ENCODE data around the gene C4B. TPM values are rescaled to one million over a fixed set of nuclear protein-coding genes. Genes with fewer than 3 reads are reported as not detected.

C4B gene
- 8.4 and 12.6 TPM in 2 replicates for total RNA-seq

GRCh38 chr6:32014547-32014946 is at the start of gene C4B:
Gene C4B (plus strand): TSS chr6:32014795. CDS start chr6:32014846, 51 bp downstream.

GRCh38 chr6:31971993-31972708 is 42.4 kb upstream of the C4B start, which contains the start of gene DXO:
Gene DXO (minus strand): TSS chr6:31972138. CDS start chr6:31971675, 463 bp downstream.

GRCh38 chr6:31981744-31982143 is 32.9 kb upstream of the C4B start, which contains the start of gene C4A:
Gene C4A (plus strand): TSS chr6:31982057. CDS start chr6:31982108, 51 bp downstream.

GRCh38 chr6:32037598-32038524 is 23.3 kb downstream of the C4B start, which contains the start of gene CYP21A2:
Gene CYP21A2 (plus strand): TSS chr6:32038415. CDS start chr6:32038423, 8 bp downstream.

Other genes with a start within 250 kb of the C4B start
- 0.26 and 0.46 TPM in 2 replicates for gene VWA7, start 237.5 kb upstream of the C4B start, total RNA-seq
- 50.8 and 109 TPM in 2 replicates for gene VARS1, start 219.0 kb upstream of the C4B start, total RNA-seq
- gene LSM2, start 207.8 kb upstream of the C4B start, total RNA-seq = 16.7 and 16.9 TPM in 2 replicates
- gene HSPA1L, start 199.5 kb upstream of the C4B start, total RNA-seq = 1.9 and 2.2 TPM in 2 replicates
- gene HSPA1A, start 199.3 kb upstream of the C4B start, total RNA-seq = 133 and 166 TPM in 2 replicates
- 113 and 154 TPM in 2 replicates for gene HSPA1B, start 187.1 kb upstream of the C4B start, total RNA-seq
- 75.7 and 102 TPM in 2 replicates for gene NEU1, start 152.0 kb upstream of the C4B start, total RNA-seq
- gene SLC44A4, start 135.8 kb upstream of the C4B start, total RNA-seq = 0.20 TPM in 1 of 2 replicates, not detected in the other
- 57.3 and 69.7 TPM in 2 replicates for gene EHMT2, start 117.1 kb upstream of the C4B start, total RNA-seq
- 7.6 and 9.8 TPM in 2 replicates for gene ZBTB12, start 112.7 kb upstream of the C4B start, total RNA-seq
- gene C2, start 87.1 kb upstream of the C4B start, total RNA-seq = 1.7 and 4.7 TPM in 2 replicates
- 49.7 and 81.0 TPM in 2 replicates for gene CFB, start 68.7 kb upstream of the C4B start, total RNA-seq
- gene NELFE, start 55.8 kb upstream of the C4B start, total RNA-seq = 78.7 and 86.4 TPM in 2 replicates
- gene SKIC2, start 55.6 kb upstream of the C4B start, total RNA-seq = 66.7 and 73.4 TPM in 2 replicates
- 10.8 and 15.1 TPM in 2 replicates for gene DXO, start 42.7 kb upstream of the C4B start, total RNA-seq
- gene C4A, start 32.7 kb upstream of the C4B start, total RNA-seq = 9.4 and 12.3 TPM in 2 replicates
- 0.20 and 0.26 TPM in 2 replicates for gene CYP21A2, start 23.6 kb downstream of the C4B start, total RNA-seq
- gene TNXB, start 94.5 kb downstream of the C4B start, total RNA-seq = 9.8 and 66.7 TPM in 2 replicates
- 23.8 and 27.5 TPM in 2 replicates for gene ATF6B, start 113.5 kb downstream of the C4B start, total RNA-seq
- 3.0 and 3.5 TPM in 2 replicates for gene FKBPL, start 115.5 kb downstream of the C4B start, total RNA-seq
- 0.36 and 0.39 TPM in 2 replicates for gene PRRT1, start 137.1 kb downstream of the C4B start, total RNA-seq
- gene PPT2, start 139.3 kb downstream of the C4B start, total RNA-seq = 62.9 and 78.8 TPM in 2 replicates
- 1.4 and 1.5 TPM in 2 replicates for gene EGFL8, start 149.8 kb downstream of the C4B start, total RNA-seq
- 37.7 and 39.3 TPM in 2 replicates for gene AGPAT1, start 161.3 kb downstream of the C4B start, total RNA-seq
- gene RNF5, start 163.6 kb downstream of the C4B start, total RNA-seq = 20.5 and 26.7 TPM in 2 replicates
- gene AGER, start 169.5 kb downstream of the C4B start, total RNA-seq = 0.30 and 0.33 TPM in 2 replicates
- 38.8 and 45.9 TPM in 2 replicates for gene PBX2, start 175.4 kb downstream of the C4B start, total RNA-seq
- 1.5 and 1.7 TPM in 2 replicates for gene GPSM3, start 177.8 kb downstream of the C4B start, total RNA-seq
- 0.65 and 0.96 TPM in 2 replicates for gene NOTCH4, start 209.3 kb downstream of the C4B start, total RNA-seq